Neural progenitor cell (in vitro differentiated cells): ENCODE data around the gene CDKN2A.

Source experiments
- CTCF ChIP-seq: fragments of 200-600 bp; sonication (generic); IDR thresholded peaks from 2 replicates; pipeline ENCODE4 v1.5.1; 2017; ENCODE audit warnings: antibody characterized with exemption, mild to moderate bottlenecking
- EZH2 ChIP-seq: fragments of 200-600 bp; sonication (generic); IDR thresholded peaks from 2 replicates; pipeline ENCODE4 v1.6.1; 2017; ENCODE audit warnings: antibody characterized with exemption, mild to moderate bottlenecking, moderate library complexity
- EZH2phosphoT487 ChIP-seq: fragments of 200-600 bp; sonication (generic); IDR thresholded peaks from 2 replicates; pipeline ENCODE4 v1.6.1; 2017; ENCODE audit warnings: antibody characterized with exemption

- TF ChIP-seq CTCF (no peak), EZH2phosphoT487 (no peak), EZH2 (no peak)
Observed at GRCh38 chr9:21964925-21965385, 29.2 kb downstream of the CDKN2A start.
